ENCODE results near the gene CHD3.

Gene CHD3

GRCh38 chr17:7889166-7889955 lies 772 bp downstream of the CHD3 start (continued):
- TF ChIP-seq, protein P1, sequence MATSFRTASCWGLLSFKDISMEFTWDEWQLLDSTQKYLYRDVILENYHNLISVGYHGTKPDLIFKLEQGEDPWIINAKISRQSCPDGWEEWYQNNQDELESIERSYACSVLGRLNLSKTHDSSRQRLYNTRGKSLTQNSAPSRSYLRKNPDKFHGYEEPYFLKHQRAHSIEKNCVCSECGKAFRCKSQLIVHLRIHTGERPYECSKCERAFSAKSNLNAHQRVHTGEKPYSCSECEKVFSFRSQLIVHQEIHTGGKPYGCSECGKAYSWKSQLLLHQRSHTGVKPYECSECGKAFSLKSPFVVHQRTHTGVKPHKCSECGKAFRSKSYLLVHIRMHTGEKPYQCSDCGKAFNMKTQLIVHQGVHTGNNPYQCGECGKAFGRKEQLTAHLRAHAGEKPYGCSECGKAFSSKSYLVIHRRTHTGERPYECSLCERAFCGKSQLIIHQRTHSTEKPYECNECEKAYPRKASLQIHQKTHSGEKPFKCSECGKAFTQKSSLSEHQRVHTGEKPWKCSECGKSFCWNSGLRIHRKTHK (tag by site-specific recombination; IDR thresholded peaks at IDR 0.05), result no peak
- TF ChIP-seq ZBTB11 (tag by site-specific recombination; conservative IDR thresholded peaks at IDR 0.05; ENCODE audit: low read depth) (no peak), ZNF548 (tag by site-specific recombination; IDR thresholded peaks at IDR 0.05) (no peak), ZNF354C (tag by site-specific recombination; IDR thresholded peaks at IDR 0.05; ENCODE audit: borderline replicate concordance, low read depth) (no peak), ZFP69B (tag by site-specific recombination; IDR thresholded peaks at IDR 0.05) (no peak), ZIC2 (tag by site-specific recombination; IDR thresholded peaks at IDR 0.05) (peak; percentile 79), ZNF341 (tag by site-specific recombination; IDR thresholded peaks at IDR 0.05; ENCODE audit: low read depth) (peak; percentile 90), ZNF335 (tag by site-specific recombination; conservative IDR thresholded peaks at IDR 0.05) (peak; percentile 22; the same call in 1 of the 2 replicates)
- TF ChIP-seq, protein P2, sequence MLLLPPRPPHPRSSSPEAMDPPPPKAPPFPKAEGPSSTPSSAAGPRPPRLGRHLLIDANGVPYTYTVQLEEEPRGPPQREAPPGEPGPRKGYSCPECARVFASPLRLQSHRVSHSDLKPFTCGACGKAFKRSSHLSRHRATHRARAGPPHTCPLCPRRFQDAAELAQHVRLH (tag by site-specific recombination; IDR thresholded peaks at IDR 0.05), result no peak

DNA sequence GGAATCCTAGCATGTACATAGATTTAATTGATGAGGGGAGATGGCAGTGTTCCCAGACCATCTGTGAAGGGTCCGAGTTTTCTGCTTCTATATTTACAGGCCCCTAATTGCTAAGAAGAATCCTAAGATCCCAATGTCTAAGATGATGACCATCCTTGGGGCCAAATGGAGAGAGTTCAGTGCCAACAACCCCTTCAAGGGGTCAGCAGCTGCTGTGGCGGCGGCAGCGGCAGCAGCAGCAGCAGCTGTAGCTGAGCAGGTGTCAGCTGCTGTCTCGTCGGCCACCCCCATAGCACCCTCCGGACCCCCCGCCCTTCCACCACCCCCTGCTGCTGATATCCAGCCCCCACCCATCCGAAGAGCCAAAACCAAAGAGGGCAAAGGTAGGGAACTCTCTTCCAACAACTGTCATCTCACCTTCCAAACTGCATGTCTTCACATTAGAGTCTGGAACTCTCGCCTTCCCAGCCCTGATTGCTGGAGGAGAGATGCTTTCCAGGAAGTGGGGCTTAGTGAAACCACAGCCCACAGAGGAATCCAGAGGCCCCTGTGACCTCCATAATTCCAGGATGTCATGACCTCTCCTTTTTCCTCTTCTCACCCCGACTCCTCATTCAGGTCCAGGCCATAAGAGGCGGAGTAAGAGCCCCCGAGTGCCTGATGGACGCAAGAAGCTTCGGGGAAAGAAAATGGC lies 4.7 kb downstream of the CHD3 start:
- CTCF ChIA-PET, result interaction anchor here (0.5 to 0.7 kb wide), 4 partner anchors 15 to 300 kb away, joined by 3 to 4 read pairs (median 4); no protein-coding TSS in a partner anchor
- POLR2A ChIA-PET, result interaction anchor here (1.0 kb wide), 1 partner anchor 37 kb away, joined by 5 read pairs; the partner anchor contains the start of gene NAA38
- peaks cover 68 to 76% of the 10 kb centered on the region in 2 experiments for H3K36me3 ChIP-seq (ENCODE audit: control insufficient read depth in 2 of 2, insufficient read depth in 1 of 2, low read length in 2 of 2)
- H3K4me3 ChIP-seq (ENCODE audit: low read depth, low read length), result no peak overlapping the region
- H3K4me1 ChIP-seq (ENCODE audit: control insufficient read depth, insufficient read depth, low read length), result peaks cover 14% of the 10 kb centered on the region
- no peak overlapping the region for H3K27ac ChIP-seq (ENCODE audit: extremely low read depth, low read depth, low read length)
- TF ChIP-seq SCRT2 (tag by site-specific recombination; IDR thresholded peaks at IDR 0.05), result no peak
- TF ChIP-seq, protein P3, sequence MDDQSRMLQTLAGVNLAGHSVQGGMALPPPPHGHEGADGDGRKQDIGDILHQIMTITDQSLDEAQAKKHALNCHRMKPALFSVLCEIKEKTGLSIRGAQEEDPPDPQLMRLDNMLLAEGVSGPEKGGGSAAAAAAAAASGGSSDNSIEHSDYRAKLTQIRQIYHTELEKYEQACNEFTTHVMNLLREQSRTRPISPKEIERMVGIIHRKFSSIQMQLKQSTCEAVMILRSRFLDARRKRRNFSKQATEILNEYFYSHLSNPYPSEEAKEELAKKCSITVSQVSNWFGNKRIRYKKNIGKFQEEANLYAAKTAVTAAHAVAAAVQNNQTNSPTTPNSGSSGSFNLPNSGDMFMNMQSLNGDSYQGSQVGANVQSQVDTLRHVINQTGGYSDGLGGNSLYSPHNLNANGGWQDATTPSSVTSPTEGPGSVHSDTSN (CRISPR knock-in tag; IDR thresholded peaks at IDR 0.05), result no peak
- TF ChIP-seq ZSCAN30 (tag by site-specific recombination; IDR thresholded peaks at IDR 0.05), result no peak
- TF ChIP-seq ZNF132 (tag by site-specific recombination; IDR thresholded peaks at IDR 0.05; ENCODE audit: borderline replicate concordance), result no peak
- TF ChIP-seq ZNF133 (tag by site-specific recombination; IDR thresholded peaks at IDR 0.05), result no peak
- TF ChIP-seq REPIN1 (tag by site-specific recombination; IDR thresholded peaks at IDR 0.05; ENCODE audit: low read depth), result no peak
- TF ChIP-seq, protein P4, sequence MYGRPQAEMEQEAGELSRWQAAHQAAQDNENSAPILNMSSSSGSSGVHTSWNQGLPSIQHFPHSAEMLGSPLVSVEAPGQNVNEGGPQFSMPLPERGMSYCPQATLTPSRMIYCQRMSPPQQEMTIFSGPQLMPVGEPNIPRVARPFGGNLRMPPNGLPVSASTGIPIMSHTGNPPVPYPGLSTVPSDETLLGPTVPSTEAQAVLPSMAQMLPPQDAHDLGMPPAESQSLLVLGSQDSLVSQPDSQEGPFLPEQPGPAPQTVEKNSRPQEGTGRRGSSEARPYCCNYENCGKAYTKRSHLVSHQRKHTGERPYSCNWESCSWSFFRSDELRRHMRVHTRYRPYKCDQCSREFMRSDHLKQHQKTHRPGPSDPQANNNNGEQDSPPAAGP (tag by site-specific recombination; IDR thresholded peaks at IDR 0.05), result no peak
- no peak for TF ChIP-seq ZXDB (tag by site-specific recombination; IDR thresholded peaks at IDR 0.05)
- TF ChIP-seq, protein P5, sequence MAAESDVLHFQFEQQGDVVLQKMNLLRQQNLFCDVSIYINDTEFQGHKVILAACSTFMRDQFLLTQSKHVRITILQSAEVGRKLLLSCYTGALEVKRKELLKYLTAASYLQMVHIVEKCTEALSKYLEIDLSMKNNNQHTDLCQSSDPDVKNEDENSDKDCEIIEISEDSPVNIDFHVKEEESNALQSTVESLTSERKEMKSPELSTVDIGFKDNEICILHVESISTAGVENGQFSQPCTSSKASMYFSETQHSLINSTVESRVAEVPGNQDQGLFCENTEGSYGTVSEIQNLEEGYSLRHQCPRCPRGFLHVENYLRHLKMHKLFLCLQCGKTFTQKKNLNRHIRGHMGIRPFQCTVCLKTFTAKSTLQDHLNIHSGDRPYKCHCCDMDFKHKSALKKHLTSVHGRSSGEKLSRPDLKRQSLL (tag by site-specific recombination; IDR thresholded peaks at IDR 0.05), result no peak
- no peak for TF ChIP-seq ZNF112 (tag by site-specific recombination; IDR thresholded peaks at IDR 0.05)
- no peak for TF ChIP-seq MYNN (tag by site-specific recombination; IDR thresholded peaks at IDR 0.05; ENCODE audit: borderline replicate concordance)
- no peak for TF ChIP-seq ZFP37 (tag by site-specific recombination; IDR thresholded peaks at IDR 0.05)
- no peak for TF ChIP-seq ZNF521 (tag by site-specific recombination; IDR thresholded peaks at IDR 0.05)
- TF ChIP-seq ZNF555 (tag by site-specific recombination; conservative IDR thresholded peaks at IDR 0.05), result no peak
- no peak for TF ChIP-seq ZNF239 (tag by site-specific recombination; IDR thresholded peaks at IDR 0.05)
- no peak for TF ChIP-seq ZNF138 (tag by site-specific recombination; IDR thresholded peaks at IDR 0.05; ENCODE audit: borderline replicate concordance)
- no peaks in the 10 kb centered on the region for H3K9me3 ChIP-seq (ENCODE audit: control insufficient read depth, insufficient read depth, low read depth, low read length)
